Activated CD8-positive, alpha-beta T cell treated with anti-CD3 and anti-CD28 coated beads for 36 hours (primary cell): ENCODE results near the gene IRAK1BP1. TPM values are rescaled to one million over a fixed set of nuclear protein-coding genes. Genes with fewer than 3 reads are reported as not detected.

ENCODE experiments used
- ATAC-seq: fragments of 200-7000 bp; cut with Tn5 transposase; one replicate; pipeline ENCODE4 v1.10.0; 2021; ENCODE audit warnings: mild to moderate bottlenecking, moderate library complexity
- CTCF ChIA-PET: fragments of 350-600 bp; sonication (Branson Sonifier 250); formaldehyde crosslinking; loops from one replicate; lab custom pipeline; 2021; ENCODE audit warnings: antibody characterized with exemption; lab: Charles Lee
- POLR2A ChIA-PET: fragments of 350-600 bp; sonication (Branson Sonifier 250); formaldehyde crosslinking; loops from one replicate; lab custom pipeline; 2021; ENCODE audit warnings: antibody characterized with exemption; lab: Charles Lee
- DNase-seq: peaks from one replicate; pipeline ENCODE4 v3.0.0-alpha.2; 2020
- H3K27ac Mint-ChIP-seq: one replicate; pipeline ENCODE4 v1.8.0; 2021; ENCODE audit warnings: mild to moderate bottlenecking, mixed read lengths
- H3K27me3 Mint-ChIP-seq: one replicate; pipeline ENCODE4 v1.8.0; 2021; ENCODE audit warnings: mixed read lengths
- H3K36me3 Mint-ChIP-seq: one replicate; pipeline ENCODE4 v1.8.0; 2021; ENCODE audit warnings: low read depth, mixed read lengths
- H3K4me1 Mint-ChIP-seq: one replicate; pipeline ENCODE4 v1.8.0; 2021; ENCODE audit warnings: low read depth, mixed read lengths
- H3K4me3 Mint-ChIP-seq: one replicate; pipeline ENCODE4 v1.8.0; 2021; ENCODE audit warnings: mild to moderate bottlenecking, moderate library complexity, mixed read lengths
- H3K9me3 Mint-ChIP-seq: one replicate; pipeline ENCODE4 v1.8.0; 2021; ENCODE audit warnings: mixed read lengths
- intact Hi-C: fragments of 100-400 bp; cut with micrococcal nuclease; formaldehyde crosslinking; loops from one replicate; pipeline ENCODE4 v1.10.0; 2022
- total RNA-seq, 2 experiments: library from RNA; stranded (reverse); gene quantifications; one replicate each; pipeline ENCODE4 v1.2.3, GENCODE V29; 2021
- TF ChIP-seq, protein P1 (sequence below): fragments of 200-600 bp; IDR thresholded peaks from one replicate; pipeline ENCODE4 v1.8.0; 2022; ENCODE audit warnings: antibody characterized with exemption, mild to moderate bottlenecking

Gene IRAK1BP1
- total RNA-seq, 2 experiments from 2014 or later = 2.3 to 2.6 TPM

DNA sequence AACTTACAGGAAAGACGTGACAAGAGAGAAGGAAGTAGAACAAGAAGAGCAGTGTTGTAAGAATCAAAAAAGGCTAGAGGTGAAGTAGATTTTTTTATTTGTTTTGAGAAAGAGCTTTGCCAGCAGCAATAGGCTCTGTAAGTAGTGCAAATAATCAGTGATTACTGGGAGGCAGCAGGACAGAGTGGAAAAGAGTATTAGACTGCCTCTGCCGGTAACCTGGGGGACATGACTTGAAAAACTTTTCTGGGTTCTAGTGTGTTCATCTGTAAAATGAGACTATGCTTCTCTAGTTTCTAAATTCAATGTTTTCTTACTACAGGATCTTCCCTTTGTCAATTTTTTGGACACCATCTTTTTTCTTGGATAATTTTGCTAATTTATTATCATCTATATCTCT is 5.8 kb upstream of the IRAK1BP1 start:
- DNase-seq = no peak
- no peak overlapping the region for H3K27ac Mint-ChIP-seq
- H3K9me3 Mint-ChIP-seq = peaks cover 2% of the 10 kb centered on the region
- H3K4me1 Mint-ChIP-seq = peaks cover 6% of the 10 kb centered on the region
- ChIA-PET POLR2A (no interaction called here), CTCF (no interaction called here)
- peaks cover 2% of the 10 kb centered on the region for H3K36me3 Mint-ChIP-seq
- intact Hi-C loops = no loop called here
- TF ChIP-seq, protein P1, sequence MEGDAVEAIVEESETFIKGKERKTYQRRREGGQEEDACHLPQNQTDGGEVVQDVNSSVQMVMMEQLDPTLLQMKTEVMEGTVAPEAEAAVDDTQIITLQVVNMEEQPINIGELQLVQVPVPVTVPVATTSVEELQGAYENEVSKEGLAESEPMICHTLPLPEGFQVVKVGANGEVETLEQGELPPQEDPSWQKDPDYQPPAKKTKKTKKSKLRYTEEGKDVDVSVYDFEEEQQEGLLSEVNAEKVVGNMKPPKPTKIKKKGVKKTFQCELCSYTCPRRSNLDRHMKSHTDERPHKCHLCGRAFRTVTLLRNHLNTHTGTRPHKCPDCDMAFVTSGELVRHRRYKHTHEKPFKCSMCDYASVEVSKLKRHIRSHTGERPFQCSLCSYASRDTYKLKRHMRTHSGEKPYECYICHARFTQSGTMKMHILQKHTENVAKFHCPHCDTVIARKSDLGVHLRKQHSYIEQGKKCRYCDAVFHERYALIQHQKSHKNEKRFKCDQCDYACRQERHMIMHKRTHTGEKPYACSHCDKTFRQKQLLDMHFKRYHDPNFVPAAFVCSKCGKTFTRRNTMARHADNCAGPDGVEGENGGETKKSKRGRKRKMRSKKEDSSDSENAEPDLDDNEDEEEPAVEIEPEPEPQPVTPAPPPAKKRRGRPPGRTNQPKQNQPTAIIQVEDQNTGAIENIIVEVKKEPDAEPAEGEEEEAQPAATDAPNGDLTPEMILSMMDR = no peak
- no peaks in the 10 kb centered on the region for H3K27me3 Mint-ChIP-seq
- ATAC-seq = no peak
- H3K4me3 Mint-ChIP-seq = no peak overlapping the region

DNA sequence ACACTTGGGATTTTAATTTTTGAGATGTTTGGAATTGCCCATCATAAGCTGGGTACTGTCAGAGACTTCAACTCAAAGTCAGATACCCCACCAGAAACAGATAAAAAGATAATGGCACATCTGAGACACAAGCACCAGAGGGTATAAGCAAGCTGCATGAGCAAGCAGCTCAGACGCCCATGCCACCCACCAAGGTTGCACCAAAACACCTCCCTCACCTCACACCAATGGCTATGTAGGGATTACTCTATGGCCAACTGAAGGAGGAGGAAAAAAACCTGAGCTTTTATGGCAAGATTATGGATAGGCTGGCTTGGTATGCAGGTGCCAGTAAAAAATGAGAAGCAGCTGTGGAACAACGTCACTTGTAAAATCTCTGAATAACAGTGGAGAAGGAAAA is 3.8 kb upstream of the IRAK1BP1 start:
- ChIA-PET CTCF (no interaction called here), POLR2A (no interaction called here)
- Mint-ChIP-seq H3K27me3 (no peaks in the 10 kb centered on the region), H3K9me3 (peaks cover under 1% of the 10 kb centered on the region), H3K36me3 (peaks cover under 1% of the 10 kb centered on the region), H3K4me3 (no peak overlapping the region), H3K4me1 (peaks cover 12% of the 10 kb centered on the region), H3K27ac (no peak overlapping the region)
- intact Hi-C loops = no loop called here
- TF ChIP-seq, protein P1 = no peak
- no peak for ATAC-seq
- DNase-seq = no peak

DNA sequence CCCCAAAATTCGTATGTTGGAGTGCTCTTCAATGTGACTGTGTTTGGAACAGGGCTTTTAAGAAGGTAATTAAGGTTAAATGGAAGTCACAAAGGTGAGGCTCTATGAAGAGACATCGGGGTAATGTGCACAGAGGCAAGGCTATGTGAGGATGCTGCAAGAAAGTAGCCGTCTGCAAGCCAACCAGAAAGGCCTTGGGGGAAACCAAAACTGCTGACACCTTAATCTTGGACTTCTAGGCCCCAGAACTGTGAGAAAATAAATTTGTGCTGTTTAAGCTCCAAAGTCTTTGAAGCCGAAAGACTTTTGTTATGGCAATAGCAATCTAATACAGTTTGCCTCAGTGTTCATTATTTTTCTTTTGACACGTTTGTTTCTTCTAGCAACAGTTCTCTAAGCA is 2.4 kb upstream of the IRAK1BP1 start:
- H3K4me1 Mint-ChIP-seq = peaks cover 14% of the 10 kb centered on the region
- H3K36me3 Mint-ChIP-seq = no peaks in the 10 kb centered on the region
- H3K9me3 Mint-ChIP-seq = no peaks in the 10 kb centered on the region

DNA sequence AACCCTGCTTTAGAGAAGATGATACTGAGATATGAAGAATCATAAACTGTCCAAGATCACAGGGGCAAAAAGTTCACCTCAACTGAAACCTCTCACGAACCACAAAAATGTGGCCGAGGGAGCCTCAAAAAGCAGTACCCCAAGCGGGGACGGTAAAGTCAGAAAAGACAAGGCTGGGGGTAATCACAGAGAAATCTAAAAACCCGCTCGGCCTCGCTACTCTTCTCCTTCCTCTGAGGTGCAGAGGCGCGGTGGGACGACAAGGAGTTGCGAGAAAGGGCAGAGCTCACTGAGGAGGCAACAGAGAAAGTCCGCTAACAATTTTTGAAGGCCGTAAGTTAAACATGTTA is 356 bp upstream of the IRAK1BP1 start:
- Mint-ChIP-seq H3K4me3 (peak overlapping the region; percentile 97), H3K4me1 (peaks cover 14% of the 10 kb centered on the region), H3K27me3 (no peaks in the 10 kb centered on the region), H3K27ac (peak overlapping the region; percentile 90), H3K9me3 (no peaks in the 10 kb centered on the region), H3K36me3 (peaks cover 7% of the 10 kb centered on the region)
- CTCF ChIA-PET = interaction anchor here (0.7 kb wide), 1 partner anchor 368 kb away, joined by 3 read pairs; no protein-coding TSS in a partner anchor
- ATAC-seq = peak; percentile 57
- TF ChIP-seq, protein P1 = no peak
- no peak for DNase-seq
- POLR2A ChIA-PET = interaction anchor here (1.9 kb wide), 1 partner anchor 211 kb away, joined by 7 read pairs; the partner anchor contains the start of gene PHIP
- intact Hi-C loops = loop anchor here (2.0 kb wide), 1 partner anchor 210 kb away; no protein-coding TSS in a partner anchor

More for the DNA sequence above, 2.4 kb upstream of the IRAK1BP1 start:
- ChIA-PET CTCF (no interaction called here), POLR2A (no interaction called here)
- DNase-seq = no peak
- Mint-ChIP-seq H3K27me3 (no peaks in the 10 kb centered on the region), H3K27ac (no peak overlapping the region), H3K4me3 (no peak overlapping the region)
- TF ChIP-seq, protein P1 = no peak
- ATAC-seq = no peak
- intact Hi-C loops = no loop called here

DNA sequence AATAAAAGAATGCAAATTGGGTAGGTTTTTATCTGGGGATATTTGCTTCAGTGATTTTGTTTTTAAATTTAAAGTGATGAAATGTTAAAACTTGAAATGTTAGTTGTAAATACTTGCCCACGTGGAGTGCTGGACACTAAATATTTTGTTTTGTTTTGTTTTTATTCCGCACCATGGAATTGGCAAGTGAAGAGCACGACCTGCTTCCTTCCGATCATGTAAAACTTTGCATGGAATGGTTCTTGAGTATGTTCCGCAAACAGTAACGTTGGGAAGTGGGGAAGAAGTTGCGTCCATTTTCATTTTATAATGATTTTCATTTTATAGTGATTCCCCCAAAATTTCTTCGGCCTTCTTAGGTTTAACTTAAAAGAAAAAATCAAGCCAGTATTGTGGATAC is 765 bp downstream of the IRAK1BP1 start:
- ChIA-PET CTCF (no interaction called here), POLR2A (no interaction called here)
- Mint-ChIP-seq H3K4me3 (peak overlapping the region; percentile 97), H3K27me3 (no peaks in the 10 kb centered on the region), H3K9me3 (no peaks in the 10 kb centered on the region), H3K27ac (peak overlapping the region; percentile 90), H3K36me3 (peaks cover 9% of the 10 kb centered on the region), H3K4me1 (peaks cover 14% of the 10 kb centered on the region)
- ATAC-seq (no peak), DNase-seq (no peak)
- TF ChIP-seq, protein P1 = no peak
- intact Hi-C loops = no loop called here
